Adipocyte (in vitro differentiated cells): ENCODE data around the gene KLF11.
"Not testable (repeated sequence)": the region's sequence is repeated elsewhere in the genome, so short reads cannot be mapped to it uniquely, and the experiment has no call there.

Experiments
- DNase-seq: peaks from one replicate; pipeline ENCODE4 v3.0.0-alpha.2; 2015; ENCODE audit warnings: low read depth
- H3K27me3 ChIP-seq: replicated peaks from 2 replicates; pipeline ENCODE4 v1.7.0; 2013; ENCODE audit warnings: mild to moderate bottlenecking, low read length, moderate library complexity; ENCODE audit not compliant: control insufficient read depth, insufficient read depth
- H3K36me3 ChIP-seq: 2 replicates; pipeline ENCODE4 v1.7.0; 2013; ENCODE audit warnings: low read length, mild to moderate bottlenecking, moderate library complexity; ENCODE audit not compliant: control insufficient read depth, insufficient read depth, severe bottlenecking
- H3K4me1 ChIP-seq: 2 replicates; pipeline ENCODE4 v1.7.0; 2013; ENCODE audit warnings: mild to moderate bottlenecking, low read length, moderate library complexity; ENCODE audit not compliant: control insufficient read depth, insufficient read depth
- H3K4me3 ChIP-seq: 2 replicates; pipeline ENCODE4 v1.7.0; 2013; ENCODE audit warnings: mild to moderate bottlenecking, low read length, moderate library complexity
- H3K9ac ChIP-seq: 2 replicates; pipeline ENCODE4 v1.7.0; 2013; ENCODE audit warnings: mild to moderate bottlenecking, low read length, moderate library complexity
- H3K9me3 ChIP-seq: 2 replicates; pipeline ENCODE4 v1.7.0; 2013; ENCODE audit warnings: mild to moderate bottlenecking, low read length, moderate library complexity; ENCODE audit not compliant: control insufficient read depth

Gene KLF11

GRCh38 chr2:10091889-10092244 lies 48.5 kb downstream of the KLF11 start:
- not testable (repeated sequence) for H3K9me3 ChIP-seq, H3K4me1 ChIP-seq, H3K9ac ChIP-seq, DNase-seq, H3K36me3 ChIP-seq, H3K4me3 ChIP-seq
- H3K27me3 ChIP-seq = peaks cover 40% of the 10 kb centered on the region

- Histone ChIP-seq H3K27me3 (peaks cover 38% of the 10 kb centered on the region), H3K4me1 (no peaks in the 10 kb centered on the region), H3K9ac (no peak overlapping the region), H3K4me3 (no peak overlapping the region), H3K36me3 (no peaks in the 10 kb centered on the region), H3K9me3 (peaks cover 9% of the 10 kb centered on the region)
- DNase-seq = no peak
Observed at GRCh38 chr2:10094271-10094814, 51.0 kb downstream of the KLF11 start.

DNA sequence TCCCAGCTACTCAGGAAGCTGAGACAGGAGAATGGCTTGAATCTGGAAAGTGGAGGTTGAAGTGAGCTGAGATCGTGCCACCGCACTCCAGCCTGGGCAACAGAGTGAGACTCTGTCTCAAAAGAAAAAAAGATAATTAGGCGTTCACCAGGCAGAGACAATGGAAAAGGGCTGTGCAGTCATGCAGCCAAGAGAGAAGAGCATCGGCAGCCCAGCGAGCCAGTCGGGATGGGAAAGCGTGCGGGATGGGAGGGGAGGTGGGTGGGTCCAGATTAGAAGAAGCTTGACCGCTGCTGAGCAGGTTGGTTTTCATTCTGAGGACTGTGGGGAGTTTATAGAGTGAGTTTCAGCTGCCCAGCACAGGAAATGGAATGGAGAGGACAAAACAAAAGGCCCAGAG lies 51.8 kb downstream of the KLF11 start:
- Histone ChIP-seq H3K36me3 (no peaks in the 10 kb centered on the region), H3K4me3 (no peak overlapping the region), H3K9me3 (peaks cover 9% of the 10 kb centered on the region), H3K27me3 (peaks cover 34% of the 10 kb centered on the region), H3K4me1 (no peaks in the 10 kb centered on the region), H3K9ac (no peak overlapping the region)
- no peak for DNase-seq

DNA sequence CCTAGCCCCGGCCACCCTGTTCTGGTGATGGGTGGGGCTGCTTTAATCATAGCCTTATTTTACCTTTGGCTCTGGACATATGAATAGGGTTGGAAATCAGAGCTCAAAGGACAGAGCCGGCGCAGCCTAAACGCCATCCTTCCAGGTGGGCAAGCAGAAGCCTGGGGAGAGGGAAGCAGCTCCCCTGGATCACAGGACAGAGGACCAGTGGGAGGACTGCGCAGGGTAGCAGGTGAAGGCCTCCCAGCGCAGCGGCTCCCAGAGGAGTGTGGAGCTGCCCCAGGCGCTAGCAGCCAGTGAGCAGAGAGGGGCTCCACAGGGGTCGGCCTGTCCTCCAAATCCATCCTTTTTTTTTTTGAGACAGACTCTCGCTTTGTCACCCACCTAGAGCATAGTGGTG lies 53.3 kb downstream of the KLF11 start:
- H3K9me3 ChIP-seq = peaks cover 9% of the 10 kb centered on the region
- H3K4me3 ChIP-seq = no peak overlapping the region
- no peaks in the 10 kb centered on the region for H3K4me1 ChIP-seq
- H3K9ac ChIP-seq = no peak overlapping the region
- peaks cover 30% of the 10 kb centered on the region for H3K27me3 ChIP-seq
- no peak for DNase-seq
- H3K36me3 ChIP-seq = no peaks in the 10 kb centered on the region

GRCh38 chr2:10097352-10098148 lies 54.2 kb downstream of the KLF11 start:
- Histone ChIP-seq H3K9ac (no peak overlapping the region), H3K4me1 (no peaks in the 10 kb centered on the region), H3K4me3 (no peak overlapping the region), H3K9me3 (no peaks in the 10 kb centered on the region), H3K27me3 (peaks cover 24% of the 10 kb centered on the region), H3K36me3 (no peaks in the 10 kb centered on the region)
- peak; percentile 85 for DNase-seq

GRCh38 chr2:10101491-10101890 lies 58.1 kb downstream of the KLF11 start:
- no peaks in the 10 kb centered on the region for H3K4me1 ChIP-seq
- DNase-seq = no peak
- H3K36me3 ChIP-seq = no peaks in the 10 kb centered on the region
- H3K4me3 ChIP-seq = no peak overlapping the region
- no peak overlapping the region for H3K9ac ChIP-seq
- H3K27me3 ChIP-seq = peaks cover 5% of the 10 kb centered on the region
- no peaks in the 10 kb centered on the region for H3K9me3 ChIP-seq

DNA sequence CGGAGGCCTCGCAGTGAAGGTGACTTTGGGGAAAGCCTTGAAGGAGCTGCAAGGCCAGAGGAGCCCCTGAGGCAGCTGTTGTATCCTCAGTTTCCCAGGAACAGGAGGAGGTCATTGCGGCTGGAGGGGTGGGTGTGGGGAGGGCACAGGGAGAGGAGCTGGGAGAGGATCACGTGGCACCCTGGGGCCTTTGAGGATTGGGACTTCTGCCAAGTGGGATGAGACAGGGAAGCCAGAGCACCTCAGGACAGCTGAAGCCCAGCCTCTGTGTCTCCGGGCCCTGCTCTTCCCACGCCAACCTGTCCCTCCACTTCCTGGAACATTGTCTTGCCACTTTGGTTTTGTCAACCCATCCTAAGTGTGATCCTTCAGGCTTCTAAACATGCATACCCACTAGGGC lies 59.8 kb downstream of the KLF11 start:
- peaks cover 5% of the 10 kb centered on the region for H3K27me3 ChIP-seq
- no peak for DNase-seq
- H3K4me3 ChIP-seq = no peak overlapping the region
- H3K36me3 ChIP-seq = no peaks in the 10 kb centered on the region
- no peak overlapping the region for H3K9ac ChIP-seq
- no peaks in the 10 kb centered on the region for H3K4me1 ChIP-seq
- no peaks in the 10 kb centered on the region for H3K9me3 ChIP-seq
